Suprapubic skin (tissue), 4 donors: ENCODE results near the gene ZBTB44. TPM values are rescaled to one million over a fixed set of nuclear protein-coding genes. Genes with fewer than 3 reads are reported as not detected.

ENCODE experiments used
- DNase-seq, 2 donors: peaks; one replicate each; pipeline ENCODE4 v3.0.0-alpha.2; 2019; ENCODE audit warnings: low spot score in 2 of 2
- H3K27ac ChIP-seq: fragments of 200-600 bp; sonication (generic); one replicate; pipeline ENCODE4 v1.5.1; 2019
- H3K27me3 ChIP-seq: fragments of 200-600 bp; sonication (generic); one replicate; pipeline ENCODE4 v1.5.1; 2019
- H3K36me3 ChIP-seq: fragments of 200-600 bp; sonication (generic); one replicate; pipeline ENCODE4 v1.5.1; 2019
- H3K4me1 ChIP-seq: fragments of 200-600 bp; sonication (generic); one replicate; pipeline ENCODE4 v1.5.1; 2019
- H3K4me3 ChIP-seq: fragments of 200-600 bp; sonication (generic); one replicate; pipeline ENCODE4 v1.5.1; 2019; ENCODE audit warnings: mild to moderate bottlenecking
- H3K9me3 ChIP-seq: fragments of 200-600 bp; sonication (generic); one replicate; pipeline ENCODE4 v1.5.1; 2019
- EP300 ChIP-seq: sonication (generic); formaldehyde crosslinking; IDR thresholded peaks from one replicate; pipeline ENCODE4 v1.6.1; 2017; ENCODE audit warnings: antibody characterized with exemption
- POLR2A ChIP-seq, 2 donors: fragments of 450-650 bp; IDR thresholded peaks; one replicate each; pipeline ENCODE4 v1.6.1; 2017; ENCODE audit warnings: antibody characterized with exemption in 2 of 2, mild to moderate bottlenecking in 2 of 2, moderate library complexity in 2 of 2
- POLR2AphosphoS5 ChIP-seq, 3 donors: sonication (generic); formaldehyde crosslinking; IDR thresholded peaks; one replicate each; pipeline ENCODE4 v1.6.1; 2017; ENCODE audit warnings: antibody characterized with exemption in 3 of 3
- WGBS: methylation state at CpG from one replicate; pipeline ENCODE4 v1.1.5; 2018; 5-methylcytosine and 5-hydroxymethylcytosine counted together
- total RNA-seq, 4 donors: library from RNA; depleted of rRNA; stranded (reverse); fragments of >200 nt; gene quantifications; one replicate each; pipeline ENCODE4 v1.1.0, GENCODE V29; 2016
- TF ChIP-seq, protein P1 (sequence below), 2 donors: fragments of 200-600 bp in 1 of 2; fragments of 450-650 bp in 1 of 2; sonication (generic) in 1 of 2; IDR thresholded peaks; one replicate each; pipeline ENCODE4 v1.5.1; 2016 to 2019; ENCODE audit warnings: antibody characterized with exemption in 2 of 2, mild to moderate bottlenecking in 1 of 2, moderate library complexity in 1 of 2

Gene ZBTB44, protein sequence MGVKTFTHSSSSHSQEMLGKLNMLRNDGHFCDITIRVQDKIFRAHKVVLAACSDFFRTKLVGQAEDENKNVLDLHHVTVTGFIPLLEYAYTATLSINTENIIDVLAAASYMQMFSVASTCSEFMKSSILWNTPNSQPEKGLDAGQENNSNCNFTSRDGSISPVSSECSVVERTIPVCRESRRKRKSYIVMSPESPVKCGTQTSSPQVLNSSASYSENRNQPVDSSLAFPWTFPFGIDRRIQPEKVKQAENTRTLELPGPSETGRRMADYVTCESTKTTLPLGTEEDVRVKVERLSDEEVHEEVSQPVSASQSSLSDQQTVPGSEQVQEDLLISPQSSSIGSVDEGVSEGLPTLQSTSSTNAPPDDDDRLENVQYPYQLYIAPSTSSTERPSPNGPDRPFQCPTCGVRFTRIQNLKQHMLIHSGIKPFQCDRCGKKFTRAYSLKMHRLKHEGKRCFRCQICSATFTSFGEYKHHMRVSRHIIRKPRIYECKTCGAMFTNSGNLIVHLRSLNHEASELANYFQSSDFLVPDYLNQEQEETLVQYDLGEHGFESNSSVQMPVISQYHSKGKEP
- 10 to 100 TPM; 28.7 to 89.5 (median 69.1) TPM for total RNA-seq

DNA sequence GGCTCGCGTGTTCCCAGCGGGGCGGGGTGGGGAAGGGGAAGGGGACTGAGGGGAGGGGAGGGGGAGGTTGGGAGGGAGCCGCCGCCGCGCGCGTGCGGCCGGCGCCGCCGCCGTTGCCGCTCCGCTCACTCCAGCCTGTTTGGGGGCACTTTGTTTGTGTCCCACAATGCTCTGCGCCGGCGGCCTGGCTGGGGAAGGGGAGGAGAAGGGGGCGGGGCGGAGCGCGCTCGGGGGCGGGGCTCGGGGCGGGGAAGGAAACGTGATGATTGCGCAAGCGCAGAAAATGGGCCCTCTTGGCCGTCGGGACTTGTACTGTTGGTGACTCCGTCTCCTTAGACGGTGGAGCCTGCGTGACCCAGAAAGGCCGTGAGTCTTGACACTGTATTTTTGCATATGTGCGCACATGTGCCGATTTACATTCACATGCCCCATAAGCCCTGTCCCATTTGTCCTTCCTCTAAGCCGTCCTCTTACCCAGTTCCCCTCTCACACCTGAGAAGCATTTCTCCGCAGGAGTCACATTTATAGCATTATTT is at the start of gene ZBTB44:
ZBTB44 (minus strand) TSS at position 168 of the 536 bp plus-strand sequence. CDS start 53,044 bp downstream, outside the sequence.
- Histone ChIP-seq H3K27me3 (no peaks in the 10 kb centered on the region), H3K4me1 (peaks cover 42% of the 10 kb centered on the region), H3K27ac (peak within 1 kb of the TSS; percentile 97), H3K36me3 (no peaks in the 10 kb centered on the region), H3K9me3 (no peaks in the 10 kb centered on the region), H3K4me3 (peak within 1 kb of the TSS; percentile 95)
- peak in 1 of 3 donors; percentile 58 for TF ChIP-seq POLR2AphosphoS5 (IDR thresholded peaks at IDR 0.05)
- TF ChIP-seq EP300: no peak
- DNase-seq: peak; percentile 95 to 96
- WGBS: 6% methylated on average over 12 of the region's 42 CpGs

DNA sequence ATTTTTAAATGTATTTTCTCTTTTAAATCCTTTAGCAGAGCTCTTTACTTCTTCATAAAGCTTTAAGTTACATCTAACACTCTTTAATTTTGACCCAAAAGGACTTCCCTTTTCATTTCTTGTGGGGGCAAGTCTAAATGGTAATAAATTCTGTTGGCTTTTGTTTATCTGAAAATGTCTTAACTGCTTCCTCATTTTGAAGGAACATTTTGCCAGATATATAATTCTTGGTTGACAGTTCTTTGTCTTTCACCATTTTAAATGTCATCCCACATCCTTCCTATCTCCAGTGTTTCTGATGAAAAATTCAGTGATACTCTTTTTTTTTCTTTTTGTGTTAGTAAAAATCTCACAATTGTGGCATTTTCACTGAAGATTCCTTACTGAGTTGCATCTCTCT is 44.7 kb upstream of the ZBTB44 start:
- H3K9me3 ChIP-seq: peaks cover 8% of the 10 kb centered on the region
- TF ChIP-seq, protein P1, sequence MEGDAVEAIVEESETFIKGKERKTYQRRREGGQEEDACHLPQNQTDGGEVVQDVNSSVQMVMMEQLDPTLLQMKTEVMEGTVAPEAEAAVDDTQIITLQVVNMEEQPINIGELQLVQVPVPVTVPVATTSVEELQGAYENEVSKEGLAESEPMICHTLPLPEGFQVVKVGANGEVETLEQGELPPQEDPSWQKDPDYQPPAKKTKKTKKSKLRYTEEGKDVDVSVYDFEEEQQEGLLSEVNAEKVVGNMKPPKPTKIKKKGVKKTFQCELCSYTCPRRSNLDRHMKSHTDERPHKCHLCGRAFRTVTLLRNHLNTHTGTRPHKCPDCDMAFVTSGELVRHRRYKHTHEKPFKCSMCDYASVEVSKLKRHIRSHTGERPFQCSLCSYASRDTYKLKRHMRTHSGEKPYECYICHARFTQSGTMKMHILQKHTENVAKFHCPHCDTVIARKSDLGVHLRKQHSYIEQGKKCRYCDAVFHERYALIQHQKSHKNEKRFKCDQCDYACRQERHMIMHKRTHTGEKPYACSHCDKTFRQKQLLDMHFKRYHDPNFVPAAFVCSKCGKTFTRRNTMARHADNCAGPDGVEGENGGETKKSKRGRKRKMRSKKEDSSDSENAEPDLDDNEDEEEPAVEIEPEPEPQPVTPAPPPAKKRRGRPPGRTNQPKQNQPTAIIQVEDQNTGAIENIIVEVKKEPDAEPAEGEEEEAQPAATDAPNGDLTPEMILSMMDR (IDR thresholded peaks at IDR 0.05): no peak
- no peak for TF ChIP-seq POLR2A (IDR thresholded peaks at IDR 0.05)
- TF ChIP-seq POLR2AphosphoS5 (IDR thresholded peaks at IDR 0.05): no peak
- no peak for TF ChIP-seq EP300
- no peaks in the 10 kb centered on the region for H3K36me3 ChIP-seq
- H3K4me1 ChIP-seq: no peaks in the 10 kb centered on the region
- no peaks in the 10 kb centered on the region for H3K27me3 ChIP-seq
- H3K4me3 ChIP-seq: no peak overlapping the region
- DNase-seq: no peak
- no peak overlapping the region for H3K27ac ChIP-seq

DNA sequence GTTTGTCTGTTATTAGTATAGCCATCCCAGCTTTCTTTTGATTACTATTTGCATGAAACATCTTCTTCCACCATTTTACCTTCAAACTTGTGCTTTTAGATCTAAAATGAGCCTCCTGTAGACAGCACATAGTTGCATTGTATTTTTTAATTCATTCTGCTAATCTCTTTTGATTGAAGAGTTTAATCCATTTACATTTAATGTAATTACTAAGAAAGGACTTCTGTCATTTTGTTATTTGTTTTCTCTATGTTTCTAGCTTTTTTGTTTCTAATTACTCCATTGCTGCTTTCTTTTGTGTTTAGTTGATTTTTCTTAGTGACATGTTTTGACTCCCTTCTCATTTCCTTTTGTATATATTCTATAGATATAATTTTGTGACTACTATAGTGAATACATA is 43.7 kb upstream of the ZBTB44 start:
- peaks cover 8% of the 10 kb centered on the region for H3K9me3 ChIP-seq
- TF ChIP-seq POLR2AphosphoS5 (IDR thresholded peaks at IDR 0.05) (no peak), POLR2A (IDR thresholded peaks at IDR 0.05) (no peak), EP300 (no peak)
- TF ChIP-seq, protein P1 (IDR thresholded peaks at IDR 0.05): no peak
- H3K27me3 ChIP-seq: no peaks in the 10 kb centered on the region
- H3K36me3 ChIP-seq: no peaks in the 10 kb centered on the region
- H3K4me3 ChIP-seq: no peak overlapping the region
- no peaks in the 10 kb centered on the region for H3K4me1 ChIP-seq
- no peak overlapping the region for H3K27ac ChIP-seq
- no peak for DNase-seq

DNA sequence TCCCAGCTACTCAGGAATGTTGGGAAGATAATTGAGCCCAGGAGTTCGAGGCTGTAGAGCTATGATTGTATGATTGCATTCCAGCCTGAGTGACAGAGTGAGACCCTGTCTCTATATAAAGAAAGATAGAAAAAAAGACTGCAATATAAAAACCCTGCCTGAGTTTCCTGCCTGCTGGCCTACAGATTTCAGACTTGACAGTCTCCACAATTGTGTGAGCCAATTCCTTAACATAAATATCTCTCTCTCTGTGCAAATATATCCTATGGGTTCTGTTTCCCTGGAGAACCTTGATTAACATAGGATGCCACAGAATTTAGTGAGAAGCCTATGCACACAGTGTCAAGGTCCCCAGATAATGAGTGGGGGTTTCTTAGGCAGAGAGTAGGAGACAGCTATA is 32.5 kb upstream of the ZBTB44 start:
- Histone ChIP-seq H3K27ac (no peak overlapping the region), H3K27me3 (no peaks in the 10 kb centered on the region), H3K4me3 (no peak overlapping the region), H3K9me3 (no peaks in the 10 kb centered on the region), H3K36me3 (no peaks in the 10 kb centered on the region), H3K4me1 (no peaks in the 10 kb centered on the region)
- no peak for DNase-seq
- WGBS: 81% methylated on average over 1 of the region's 1 CpG
- TF ChIP-seq EP300: no peak
- no peak for TF ChIP-seq POLR2AphosphoS5 (IDR thresholded peaks at IDR 0.05)

DNA sequence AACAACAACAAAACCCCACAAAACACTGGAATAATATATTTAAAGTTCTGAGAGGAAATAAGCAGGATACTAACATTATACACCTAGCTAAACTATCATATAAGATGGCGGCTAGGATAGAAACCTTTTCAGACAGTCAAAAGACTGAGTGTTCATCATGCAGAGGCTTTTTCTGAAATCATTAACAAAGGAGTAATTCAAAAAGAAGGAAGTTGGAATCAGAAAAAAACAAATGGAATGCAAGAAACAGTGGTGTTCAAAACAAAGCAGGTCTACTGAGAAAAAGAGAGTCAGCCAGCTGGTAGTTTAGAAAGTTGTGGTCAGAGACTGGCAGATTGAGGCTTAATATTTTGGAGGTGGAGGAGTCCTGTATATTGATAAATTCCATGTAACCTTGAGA is 30.1 kb upstream of the ZBTB44 start:
- Histone ChIP-seq H3K27me3 (no peaks in the 10 kb centered on the region), H3K9me3 (no peaks in the 10 kb centered on the region), H3K4me1 (no peaks in the 10 kb centered on the region), H3K4me3 (no peak overlapping the region), H3K27ac (no peak overlapping the region), H3K36me3 (no peaks in the 10 kb centered on the region)
- DNase-seq: no peak
- TF ChIP-seq, protein P1 (IDR thresholded peaks at IDR 0.05): no peak
- TF ChIP-seq POLR2A (IDR thresholded peaks at IDR 0.05) (no peak), EP300 (no peak), POLR2AphosphoS5 (IDR thresholded peaks at IDR 0.05) (no peak)
- WGBS: 97% methylated on average over 1 of the region's 1 CpG

DNA sequence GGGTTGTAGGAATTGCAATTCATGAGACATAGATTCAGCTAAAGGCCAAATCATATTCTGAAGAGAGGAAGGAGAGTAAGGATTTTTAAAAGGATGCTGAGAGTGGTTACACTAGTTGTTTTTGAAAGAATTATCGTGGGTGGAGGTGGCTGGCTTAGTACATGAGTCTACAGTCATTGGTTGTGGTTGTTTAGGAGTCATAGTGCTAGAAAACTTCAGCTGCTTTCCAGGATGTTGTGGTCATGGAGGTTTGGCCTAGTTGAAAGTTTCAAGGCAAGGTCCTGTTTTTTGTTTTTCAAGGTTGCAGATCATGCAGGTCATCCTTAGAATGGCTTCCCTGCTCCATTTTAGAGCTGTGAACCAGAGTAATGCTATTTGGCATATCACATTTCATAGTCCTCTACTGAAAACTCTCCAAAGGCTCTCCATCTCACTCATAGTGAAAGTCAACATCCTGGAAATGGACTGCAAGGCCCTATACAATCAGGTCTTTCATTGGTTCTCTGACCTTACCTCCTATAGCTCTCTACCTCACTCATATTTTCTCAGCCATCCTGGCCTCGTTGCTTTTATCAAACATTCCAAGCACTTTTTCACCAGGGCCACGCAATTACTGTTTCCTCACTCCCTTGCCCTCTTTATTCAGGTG is 26.1 kb upstream of the ZBTB44 start:
- TF ChIP-seq, protein P1 (IDR thresholded peaks at IDR 0.05): no peak
- TF ChIP-seq POLR2AphosphoS5 (IDR thresholded peaks at IDR 0.05): no peak
- TF ChIP-seq POLR2A (IDR thresholded peaks at IDR 0.05): no peak
- TF ChIP-seq EP300: no peak
- Histone ChIP-seq H3K4me1 (no peaks in the 10 kb centered on the region), H3K4me3 (no peak overlapping the region), H3K27me3 (no peaks in the 10 kb centered on the region), H3K27ac (no peak overlapping the region), H3K36me3 (no peaks in the 10 kb centered on the region), H3K9me3 (no peaks in the 10 kb centered on the region)
- no peak for DNase-seq
- 85% methylated on average over 3 of the region's 3 CpGs for WGBS
